Epidermal melanocyte (primary cell): ENCODE measurements around the gene SUSD4.

Experiments used
- DNase-seq: peaks from one replicate; pipeline ENCODE4 v3.0.0; 2011; ENCODE audit warnings: low spot score; ENCODE audit not compliant: insufficient read length

Gene SUSD4

DNA sequence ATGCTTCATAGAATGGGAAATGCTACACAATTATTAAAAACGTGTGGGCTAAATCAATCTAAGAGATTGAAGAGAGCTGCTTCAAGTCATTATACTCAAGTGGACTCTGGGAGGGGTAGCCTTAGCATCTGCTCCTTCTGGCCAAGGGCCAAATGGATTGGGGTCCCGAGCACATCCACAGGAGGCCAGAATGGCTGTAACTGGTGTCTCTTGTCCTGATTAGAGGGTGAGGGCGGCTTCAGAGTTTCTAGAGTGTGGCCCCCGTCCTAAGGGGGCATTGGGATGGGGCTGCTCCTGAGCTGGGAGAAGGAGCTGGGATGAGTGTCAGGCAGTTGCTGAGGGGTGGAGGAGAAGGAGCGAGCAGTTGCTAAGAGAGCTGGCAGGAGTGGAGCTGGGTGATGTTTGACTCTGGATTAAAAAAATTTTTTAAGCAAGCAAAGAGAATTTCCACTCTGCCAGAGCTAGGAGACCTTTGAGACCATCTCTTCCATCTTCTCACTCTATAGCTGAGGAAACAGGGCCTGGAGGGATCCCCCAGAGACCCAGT is 149.6 kb downstream of the SUSD4 start:
- no peak for DNase-seq

DNA sequence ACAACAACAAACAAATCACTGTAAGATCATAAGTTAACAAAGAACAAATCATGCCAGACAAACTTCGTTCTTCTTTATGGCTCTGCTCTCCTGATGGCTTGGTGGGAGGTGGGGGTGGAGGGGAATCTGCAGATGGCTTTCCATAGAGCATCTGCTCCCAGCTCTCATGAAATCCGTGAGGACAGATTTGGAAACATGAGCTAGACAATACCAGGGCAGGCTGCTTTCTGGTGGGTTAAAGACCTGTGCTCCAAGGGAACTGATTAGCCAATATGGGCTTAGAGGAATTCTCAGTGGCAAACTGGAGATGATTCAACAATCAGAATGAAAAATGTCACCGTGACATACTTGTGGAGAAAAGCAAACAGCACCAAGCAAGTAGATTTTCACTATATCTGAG is 151.5 kb downstream of the SUSD4 start:
- DNase-seq = no peak

DNA sequence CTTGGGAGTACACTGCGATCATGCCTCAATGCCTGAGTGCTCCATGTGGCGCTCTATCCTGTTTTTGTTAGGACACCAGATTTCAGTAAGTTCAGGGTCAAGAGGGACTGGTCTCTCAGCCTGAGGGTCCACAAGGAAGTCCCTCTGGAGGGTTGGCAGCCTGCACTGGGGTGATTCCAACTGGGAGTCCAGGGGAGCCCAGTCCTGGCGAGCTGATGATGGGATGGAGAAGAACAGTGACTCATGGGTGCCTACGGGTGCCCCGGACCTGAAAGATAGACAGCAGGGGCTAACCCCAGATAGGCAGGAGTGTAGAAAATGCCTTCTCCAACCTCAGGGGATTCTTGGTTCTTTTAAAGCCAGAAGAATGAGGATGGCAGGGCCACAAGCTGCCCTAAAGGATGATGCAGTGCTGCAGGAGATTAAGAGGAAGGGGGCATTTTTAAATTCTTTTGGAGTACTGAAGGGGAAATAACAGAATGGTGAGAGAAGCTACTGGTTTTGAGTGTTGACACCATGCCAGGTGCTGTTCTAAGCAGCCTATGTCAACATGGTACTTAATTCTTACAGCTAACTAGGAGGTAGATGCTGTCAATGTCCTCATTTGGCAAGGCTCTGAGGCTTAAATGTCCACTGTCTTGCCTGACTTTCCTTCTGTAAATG is 152.5 kb downstream of the SUSD4 start:
- no peak for DNase-seq

DNA sequence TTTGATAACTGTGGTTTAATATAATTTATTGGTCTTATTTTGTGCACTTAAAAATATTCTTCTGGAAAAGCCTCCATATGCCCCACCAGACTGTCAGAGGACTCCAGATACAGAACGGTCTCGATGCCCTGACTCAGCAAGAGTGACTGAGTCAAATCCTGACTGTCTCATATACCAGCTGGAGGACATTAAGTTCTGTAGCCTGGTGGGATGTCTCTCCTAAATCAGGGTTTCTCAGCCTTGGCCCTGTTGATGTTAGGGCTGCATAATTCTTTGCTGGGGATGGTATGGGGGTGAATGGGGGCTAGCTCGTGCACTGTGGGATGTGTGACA is 153.2 kb downstream of the SUSD4 start:
- no peak for DNase-seq

DNA sequence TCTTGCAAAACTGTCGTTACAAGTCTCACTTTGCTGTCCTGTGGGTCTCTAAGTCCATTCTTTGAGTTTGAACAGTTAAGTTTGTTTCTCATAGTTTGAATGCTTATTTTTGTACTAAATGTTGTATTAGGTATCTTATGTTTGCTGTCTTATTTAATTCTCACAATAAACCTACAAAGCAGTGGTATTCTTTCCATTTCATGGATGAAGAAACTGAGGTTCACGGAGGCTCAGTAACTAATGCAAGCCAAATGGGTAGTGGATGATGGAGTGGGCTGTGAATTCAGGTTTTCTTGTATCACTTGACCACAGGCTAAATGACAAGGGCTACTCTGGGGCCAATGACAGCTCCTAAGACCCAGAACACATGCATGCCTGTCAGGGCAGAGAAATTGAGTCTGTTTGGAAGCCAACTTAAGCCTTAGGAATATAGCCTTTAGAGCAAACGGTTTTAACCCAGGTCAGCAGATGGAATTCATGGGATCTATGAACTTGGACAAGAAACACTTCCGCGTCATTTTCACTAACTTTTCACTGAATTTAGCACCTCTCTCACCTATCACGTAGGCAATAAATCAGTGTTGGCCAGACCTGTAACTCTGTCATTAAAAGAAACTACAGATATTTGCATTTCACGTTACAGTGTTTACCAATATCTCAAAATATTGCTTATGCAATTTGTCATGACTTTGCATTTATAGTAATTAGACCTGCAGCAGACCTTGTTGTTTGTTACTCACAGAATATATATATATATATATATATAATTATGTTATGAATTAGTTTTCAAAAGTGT is 153.8 kb downstream of the SUSD4 start:
- DNase-seq = no peak

DNA sequence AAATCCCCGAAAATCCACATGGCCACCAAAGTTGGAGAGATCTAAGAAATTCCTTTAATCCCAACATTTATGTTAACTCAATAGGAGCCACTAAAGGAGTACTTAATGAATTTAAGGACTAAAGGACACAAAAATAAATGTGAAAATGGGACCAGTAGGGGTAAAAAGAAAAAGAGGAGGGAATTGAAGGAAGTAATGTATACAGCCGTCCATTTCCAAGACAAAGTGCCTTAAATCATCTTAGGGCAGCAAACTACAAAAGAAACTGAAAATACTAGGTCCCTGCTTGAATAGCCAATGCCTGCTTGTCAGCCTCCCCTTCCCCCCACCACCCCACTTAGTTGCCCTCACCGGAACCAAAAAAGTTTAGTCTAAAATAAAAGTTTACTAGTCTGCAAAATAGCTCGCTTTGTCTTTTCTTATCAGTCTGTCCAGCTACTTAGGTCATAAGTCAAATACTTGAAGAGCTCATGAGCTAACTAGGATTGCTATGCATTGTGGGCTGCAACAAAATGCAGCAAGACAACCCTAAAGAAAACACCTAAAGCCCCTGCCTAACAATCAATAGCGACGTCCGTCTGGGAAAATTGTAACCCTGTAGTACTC is 154.6 kb downstream of the SUSD4 start:
- DNase-seq = no peak

DNA sequence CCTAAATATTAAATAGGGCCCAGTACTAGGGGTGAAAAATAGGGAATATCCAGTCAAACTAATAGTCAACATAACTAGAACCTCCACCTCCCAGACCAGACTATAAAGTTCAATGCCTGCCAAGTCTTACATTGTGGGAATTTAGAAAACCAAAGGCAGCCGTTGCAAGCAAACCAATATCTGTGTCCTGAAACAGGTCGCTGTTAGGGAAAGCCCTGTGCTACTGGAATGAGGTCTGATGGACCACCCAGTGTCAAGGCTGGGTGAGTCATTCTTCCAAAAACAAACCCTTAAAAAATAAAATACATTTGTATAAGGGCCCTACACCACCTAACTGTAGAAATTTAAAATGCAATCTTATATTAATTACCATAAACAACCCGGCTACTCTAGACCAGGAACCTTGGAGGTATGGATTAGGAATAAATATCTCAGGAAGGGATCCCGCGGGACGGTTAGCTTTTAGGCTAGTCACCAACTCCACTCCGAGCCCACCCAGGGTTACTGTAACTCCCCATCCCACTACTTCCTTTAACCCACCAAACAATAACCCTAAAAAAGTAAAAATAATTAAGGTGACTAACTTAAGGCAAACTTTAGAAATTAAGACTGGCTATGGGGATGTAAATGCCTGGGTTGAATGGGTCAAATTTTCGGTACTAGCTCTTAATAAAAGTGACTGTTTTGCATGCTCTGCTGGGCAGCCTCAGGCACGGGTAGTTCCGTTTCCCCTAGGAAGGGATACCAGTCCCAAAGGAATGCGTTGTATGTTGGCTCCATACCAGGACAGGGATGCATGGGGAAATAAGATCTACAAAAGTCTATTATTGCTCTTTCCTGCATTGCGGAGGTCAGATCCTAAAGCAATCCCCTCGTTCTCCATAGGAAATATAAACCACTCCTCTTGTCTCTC is 155.6 kb downstream of the SUSD4 start:
- no peak for DNase-seq

DNA sequence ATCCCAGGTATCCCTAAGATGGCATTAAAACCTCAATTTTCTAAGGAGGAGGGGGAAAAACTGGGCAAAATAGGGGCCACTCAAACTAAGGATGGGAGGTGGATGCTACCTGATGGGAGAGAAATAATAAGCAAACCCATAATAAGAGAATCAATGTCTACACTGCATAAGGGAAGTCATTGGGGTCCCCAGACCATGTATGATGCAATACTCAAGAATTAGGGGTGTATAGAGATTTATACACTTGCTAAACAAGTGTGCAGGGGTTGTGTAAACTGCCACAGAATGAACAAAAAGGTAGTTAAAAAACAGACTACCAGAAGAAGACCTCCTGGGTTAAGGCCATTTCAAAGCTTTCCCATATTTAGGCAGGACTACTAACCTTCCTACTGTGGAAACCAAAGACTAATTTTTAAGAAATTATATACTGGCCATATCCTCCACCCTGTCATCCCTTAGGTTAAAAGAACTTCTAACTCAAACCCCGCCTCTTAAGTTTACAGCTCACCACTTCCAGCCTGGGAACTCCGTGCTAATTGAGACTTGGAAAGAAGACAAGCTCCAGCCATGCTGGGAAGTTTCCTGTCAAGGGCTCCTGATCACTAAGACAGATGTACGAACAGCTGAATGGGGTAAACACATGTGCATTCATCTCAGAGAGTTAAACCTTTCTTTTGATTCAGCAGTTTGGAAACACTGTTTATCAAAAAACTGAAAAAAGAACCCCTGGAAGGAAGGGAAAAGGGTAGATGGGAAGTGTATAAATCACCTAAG is 156.5 kb downstream of the SUSD4 start:
- no peak for DNase-seq

DNA sequence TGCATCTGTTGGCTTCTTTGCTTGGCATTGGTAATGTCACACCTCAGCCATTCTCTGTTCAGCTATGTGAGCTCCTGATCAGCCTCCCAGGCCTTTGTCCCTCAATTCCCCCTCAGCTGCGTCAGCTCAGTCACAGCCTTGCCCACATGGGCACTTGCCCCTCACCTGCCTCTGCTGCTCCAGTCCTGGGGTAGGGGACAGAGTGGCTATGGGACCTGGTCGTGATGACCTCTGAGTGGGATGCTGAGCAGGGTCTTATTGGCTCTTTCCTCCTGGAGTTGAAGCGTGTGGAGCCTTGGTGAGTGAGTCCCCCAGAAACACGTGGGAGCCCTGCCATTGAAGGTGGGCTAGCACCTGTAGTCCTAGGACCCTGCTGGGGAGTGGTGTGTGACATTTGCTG is 159.6 kb downstream of the SUSD4 start:
- DNase-seq = no peak

DNA sequence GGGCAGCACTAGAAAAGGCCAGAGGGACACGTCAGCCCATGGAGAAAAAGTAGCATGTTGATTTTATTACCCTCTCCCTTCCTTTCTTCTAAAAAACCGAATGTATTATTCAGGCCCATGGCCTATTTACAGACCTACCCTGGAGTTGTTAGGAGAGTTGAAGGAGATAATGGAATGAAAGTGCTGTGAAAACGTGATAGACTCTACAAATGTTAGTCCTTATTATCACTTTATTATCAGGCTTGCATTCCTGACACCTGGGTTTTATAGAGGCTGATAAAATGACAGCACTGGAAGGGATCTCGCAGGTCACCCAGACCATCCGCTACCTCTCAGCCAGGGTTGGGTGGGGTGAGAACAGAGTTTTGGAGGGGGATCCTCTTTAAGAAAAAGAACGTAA is 160.3 kb downstream of the SUSD4 start:
- no peak for DNase-seq

DNA sequence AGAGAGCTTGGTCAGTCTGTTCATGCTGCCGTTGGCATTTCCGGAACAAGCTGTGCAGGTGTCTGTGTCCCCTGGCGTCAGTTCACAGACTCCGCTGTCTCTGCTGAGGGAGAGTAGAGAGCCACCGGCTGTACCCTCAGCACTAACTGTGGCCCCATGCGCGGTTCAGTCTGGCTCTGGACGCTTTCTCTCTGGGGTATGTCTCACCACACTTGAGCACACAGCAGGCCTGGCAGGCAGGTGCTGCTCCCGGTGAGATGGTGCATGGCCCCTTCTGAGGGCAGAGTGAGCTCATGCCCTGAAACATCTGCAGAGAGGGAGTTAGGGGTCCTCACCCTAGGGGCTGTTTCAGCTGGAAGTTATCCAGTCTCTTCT is 161.0 kb downstream of the SUSD4 start:
- no peak for DNase-seq

DNA sequence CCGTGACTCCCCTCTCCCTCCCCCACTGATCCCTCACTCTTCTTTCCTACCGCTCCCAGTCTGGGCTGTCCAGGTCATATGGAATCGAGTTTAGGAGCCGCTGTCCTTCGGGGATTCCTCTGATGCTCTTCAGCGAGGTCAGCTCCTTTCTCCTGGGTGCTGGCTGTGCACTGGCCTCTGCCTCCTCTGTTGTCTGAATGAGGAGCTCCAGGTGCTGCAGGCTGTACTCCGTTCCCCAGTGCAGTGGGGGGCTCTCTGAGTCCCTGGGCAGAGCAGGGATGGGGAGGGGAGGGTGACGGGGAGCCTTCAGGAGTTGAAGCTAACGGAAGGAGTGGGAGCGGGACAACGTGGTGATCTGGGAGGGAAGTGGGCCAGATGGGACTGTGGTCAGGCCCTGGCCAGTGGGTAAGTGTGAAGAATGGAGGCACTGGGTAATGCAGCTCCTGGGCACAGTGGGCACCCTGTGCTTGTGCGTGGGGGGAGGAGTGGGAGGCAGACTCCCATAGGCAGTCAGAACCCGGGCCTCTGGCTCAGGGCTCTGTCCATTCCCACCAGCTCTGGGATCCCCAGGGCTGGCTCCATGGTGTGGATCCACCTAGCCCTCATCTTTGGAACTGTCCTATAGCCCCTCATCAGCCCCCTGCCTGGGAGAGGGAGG is 161.5 kb downstream of the SUSD4 start:
- DNase-seq = no peak

DNA sequence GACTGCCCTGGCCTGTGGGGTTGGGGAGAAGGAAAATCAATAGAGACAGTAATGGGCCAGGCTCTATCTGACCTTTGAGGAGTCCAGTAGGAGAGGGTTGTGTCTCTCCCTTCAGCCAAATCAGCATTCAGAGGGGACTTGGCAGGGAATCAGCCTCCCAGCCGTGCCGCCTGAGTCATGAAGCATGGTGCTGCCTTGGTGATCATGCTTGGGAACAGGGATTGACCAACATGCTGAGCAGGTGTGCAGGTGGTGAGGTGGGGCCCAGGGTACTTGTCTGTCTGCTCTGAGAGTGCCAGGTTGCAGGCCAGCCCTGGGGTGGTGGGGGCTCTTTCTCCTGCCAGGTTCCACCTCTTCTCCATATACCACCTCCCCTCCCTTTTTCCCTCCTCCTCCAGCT is 162.0 kb downstream of the SUSD4 start:
- no peak for DNase-seq

DNA sequence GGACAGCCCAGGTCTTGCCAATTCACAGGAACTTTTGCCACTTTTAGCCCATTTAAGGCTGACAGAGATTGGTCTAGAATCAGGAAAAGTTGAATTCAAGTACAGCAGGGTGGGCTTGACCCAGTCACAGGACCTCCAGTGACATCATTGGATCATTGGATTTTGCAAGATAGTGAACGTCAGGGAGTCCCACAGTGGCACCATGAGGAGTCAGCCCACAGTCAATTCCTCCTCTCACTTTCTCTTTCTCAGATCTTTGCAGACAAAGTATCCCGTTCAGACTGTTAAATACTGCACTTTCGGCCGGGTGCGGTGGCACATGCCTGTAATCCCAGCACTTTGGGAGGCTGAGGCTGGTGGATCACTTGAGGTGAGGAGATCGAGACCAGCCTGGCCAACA is 163.1 kb downstream of the SUSD4 start:
- no peak for DNase-seq

DNA sequence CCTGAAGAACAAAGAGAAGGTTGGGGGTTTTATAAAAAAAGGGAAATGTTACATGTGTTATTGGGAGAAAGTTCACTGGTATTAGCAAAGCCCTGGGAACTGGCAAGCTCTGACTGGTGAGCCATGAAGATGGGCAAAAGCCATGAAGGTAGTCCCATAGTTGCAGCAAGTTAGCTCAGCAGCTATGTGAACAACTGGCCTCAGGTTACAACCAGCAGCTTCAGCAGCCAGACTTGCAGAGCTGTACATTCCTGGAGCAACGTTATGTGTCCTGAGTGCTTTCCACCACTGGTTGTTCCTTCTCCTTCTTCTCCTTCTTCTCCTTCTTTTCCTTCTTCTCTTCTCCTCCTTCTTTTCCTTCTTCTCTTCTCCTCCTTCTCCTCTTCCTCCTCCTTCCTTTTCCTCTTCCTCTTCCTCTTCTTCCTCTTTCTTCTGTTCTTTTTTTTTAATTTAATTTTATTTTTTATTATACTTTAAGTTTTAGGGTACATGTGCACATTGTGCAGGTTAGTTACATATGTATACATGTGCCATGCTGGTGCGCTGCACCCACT is 164.8 kb downstream of the SUSD4 start:
- no peak for DNase-seq

DNA sequence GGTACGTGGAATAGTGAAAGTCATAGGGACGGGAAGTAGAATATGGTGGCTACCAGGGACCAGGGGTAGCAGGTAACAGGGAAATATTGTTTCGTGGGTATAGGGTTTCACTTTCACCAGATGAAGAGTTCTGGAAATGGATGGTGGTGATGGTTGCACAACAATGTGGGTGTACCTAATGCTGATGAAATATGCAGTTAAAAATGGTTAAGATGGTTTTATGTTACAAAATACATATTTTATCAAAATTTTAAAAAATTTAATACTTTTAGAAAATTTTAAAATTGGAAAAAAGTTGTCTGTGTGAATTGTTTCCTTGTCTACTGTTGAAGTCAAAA is 165.4 kb downstream of the SUSD4 start:
- DNase-seq = no peak

DNA sequence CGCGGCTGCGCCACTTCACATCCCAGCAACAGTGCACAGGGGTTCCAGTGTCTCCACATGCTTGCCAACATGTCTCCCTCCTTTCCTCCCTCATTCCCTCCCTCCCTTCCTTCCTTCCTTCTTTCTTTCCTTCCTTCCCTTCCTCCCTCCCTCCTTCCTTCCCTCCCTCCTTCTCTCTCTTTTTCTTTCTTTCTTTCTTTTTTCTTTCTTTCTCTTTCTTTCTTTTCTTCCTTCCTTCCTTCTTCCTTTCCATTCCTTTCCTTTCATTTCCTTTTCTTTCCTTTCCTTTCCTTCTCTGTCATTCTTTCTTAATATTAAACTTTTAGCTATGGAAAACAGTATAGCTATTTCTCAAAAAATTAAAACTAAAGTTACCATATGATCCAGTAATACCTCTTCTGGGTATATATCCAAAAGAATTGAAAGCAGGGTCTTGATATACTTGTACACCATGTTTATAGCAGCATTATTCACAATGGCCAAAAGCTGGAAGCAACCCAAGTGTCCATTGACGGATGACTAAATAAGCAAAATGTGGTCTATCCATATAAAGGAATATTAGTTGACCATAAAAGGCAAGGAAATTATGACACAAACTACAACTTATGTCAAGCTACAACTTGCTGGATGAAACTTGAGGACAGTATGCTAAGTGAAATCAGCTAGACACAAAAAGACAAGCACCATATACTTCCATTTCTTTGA is 165.9 kb downstream of the SUSD4 start:
- DNase-seq = no peak

DNA sequence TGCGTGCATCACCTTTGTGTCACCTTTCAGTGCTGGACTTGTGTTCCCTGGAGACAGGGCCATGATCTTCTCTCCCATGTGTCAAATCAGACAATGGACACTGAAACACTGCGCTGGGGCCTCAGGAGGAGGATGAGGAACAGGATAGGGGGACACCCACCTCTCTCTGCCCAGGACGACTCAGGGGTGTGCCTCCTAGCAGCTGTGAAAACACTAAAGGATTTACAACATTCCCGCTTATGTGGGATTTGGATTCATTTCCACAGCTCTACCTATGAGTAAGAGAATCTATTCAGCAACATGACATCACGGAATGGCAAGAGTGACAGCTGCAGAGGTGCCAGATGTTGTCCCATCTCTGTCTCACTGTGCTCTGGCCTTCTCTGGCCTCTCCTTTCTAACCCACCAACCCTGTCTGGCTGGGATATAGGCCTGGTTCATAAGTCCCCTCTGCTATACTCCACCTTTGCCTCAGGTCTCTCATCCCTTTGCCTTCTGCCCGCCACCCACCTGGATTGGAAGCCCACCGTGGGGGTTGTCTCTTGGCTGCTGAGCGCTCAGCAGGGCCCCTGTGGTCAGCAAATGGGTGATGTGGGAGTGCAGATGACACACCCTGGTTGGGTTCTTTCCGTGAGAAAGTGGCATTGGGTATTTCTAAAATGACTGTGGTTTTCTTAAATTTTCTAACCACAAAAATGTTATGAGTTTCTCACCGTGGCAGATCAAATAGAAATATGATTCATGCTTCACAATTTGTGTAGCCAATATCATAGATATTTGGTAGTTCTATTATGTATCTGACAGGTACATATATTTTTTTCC is 173.9 kb downstream of the SUSD4 start:
- no peak for DNase-seq

DNA sequence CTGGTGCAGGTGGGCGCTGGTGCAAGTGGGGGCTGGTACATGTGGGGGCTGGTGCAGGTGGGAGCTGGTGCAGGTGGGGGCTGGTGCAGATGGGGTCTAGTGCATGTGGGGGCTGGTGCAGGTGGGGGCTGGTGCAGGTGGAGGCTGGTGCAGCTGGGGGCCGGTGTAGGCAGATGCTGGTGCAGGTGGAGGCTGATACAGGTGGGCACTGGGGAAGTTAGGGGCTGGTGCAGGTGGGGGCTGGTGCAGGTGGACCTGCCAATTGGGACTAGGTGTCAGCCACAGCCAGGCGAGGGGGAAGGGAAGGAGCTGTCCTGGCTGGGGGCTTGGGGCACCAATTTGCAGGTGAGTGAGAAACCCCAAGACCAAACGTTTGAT is 174.5 kb downstream of the SUSD4 start:
- no peak for DNase-seq
